VCaP (cell line): Measurements from ENCODE around the gene COL5A1.
"Not testable (repeated sequence)": the region's sequence is repeated elsewhere in the genome, so short reads cannot be mapped to it uniquely, and the experiment has no call there.

Experiments used
- H3K27ac ChIP-seq: fragments of 450-650 bp; 2 replicates; pipeline ENCODE4 v1.5.1; 2017
- TF ChIP-seq, protein P1 (sequence below): fragments of 450-650 bp; conservative IDR thresholded peaks from 2 replicates; pipeline ENCODE4 v1.5.1; 2017; ENCODE audit warnings: mild to moderate bottlenecking, moderate library complexity

Gene COL5A1

DNA sequence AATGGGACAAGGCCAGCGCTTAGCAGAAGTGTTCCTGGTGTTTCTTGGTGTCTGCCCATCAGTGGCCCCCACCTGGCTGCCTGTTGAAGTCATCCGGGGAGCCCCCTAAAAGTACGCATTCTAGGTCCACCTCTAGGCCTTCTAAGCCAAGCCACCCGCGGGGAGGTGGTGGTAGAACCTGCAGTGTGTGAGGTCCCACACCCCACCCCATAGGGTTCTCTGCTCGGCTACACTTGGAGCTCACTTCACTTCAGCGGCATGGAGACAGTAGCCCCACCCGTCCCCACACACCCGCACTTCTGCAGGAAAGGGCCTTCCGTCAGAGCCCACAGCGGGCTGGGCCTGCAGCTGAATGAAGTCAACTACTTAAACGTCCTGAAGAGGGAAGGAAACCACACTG, 209.4 kb downstream of the COL5A1 start:
- no peak overlapping the region for H3K27ac ChIP-seq
- TF ChIP-seq, protein P1, sequence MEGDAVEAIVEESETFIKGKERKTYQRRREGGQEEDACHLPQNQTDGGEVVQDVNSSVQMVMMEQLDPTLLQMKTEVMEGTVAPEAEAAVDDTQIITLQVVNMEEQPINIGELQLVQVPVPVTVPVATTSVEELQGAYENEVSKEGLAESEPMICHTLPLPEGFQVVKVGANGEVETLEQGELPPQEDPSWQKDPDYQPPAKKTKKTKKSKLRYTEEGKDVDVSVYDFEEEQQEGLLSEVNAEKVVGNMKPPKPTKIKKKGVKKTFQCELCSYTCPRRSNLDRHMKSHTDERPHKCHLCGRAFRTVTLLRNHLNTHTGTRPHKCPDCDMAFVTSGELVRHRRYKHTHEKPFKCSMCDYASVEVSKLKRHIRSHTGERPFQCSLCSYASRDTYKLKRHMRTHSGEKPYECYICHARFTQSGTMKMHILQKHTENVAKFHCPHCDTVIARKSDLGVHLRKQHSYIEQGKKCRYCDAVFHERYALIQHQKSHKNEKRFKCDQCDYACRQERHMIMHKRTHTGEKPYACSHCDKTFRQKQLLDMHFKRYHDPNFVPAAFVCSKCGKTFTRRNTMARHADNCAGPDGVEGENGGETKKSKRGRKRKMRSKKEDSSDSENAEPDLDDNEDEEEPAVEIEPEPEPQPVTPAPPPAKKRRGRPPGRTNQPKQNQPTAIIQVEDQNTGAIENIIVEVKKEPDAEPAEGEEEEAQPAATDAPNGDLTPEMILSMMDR, result no peak

DNA sequence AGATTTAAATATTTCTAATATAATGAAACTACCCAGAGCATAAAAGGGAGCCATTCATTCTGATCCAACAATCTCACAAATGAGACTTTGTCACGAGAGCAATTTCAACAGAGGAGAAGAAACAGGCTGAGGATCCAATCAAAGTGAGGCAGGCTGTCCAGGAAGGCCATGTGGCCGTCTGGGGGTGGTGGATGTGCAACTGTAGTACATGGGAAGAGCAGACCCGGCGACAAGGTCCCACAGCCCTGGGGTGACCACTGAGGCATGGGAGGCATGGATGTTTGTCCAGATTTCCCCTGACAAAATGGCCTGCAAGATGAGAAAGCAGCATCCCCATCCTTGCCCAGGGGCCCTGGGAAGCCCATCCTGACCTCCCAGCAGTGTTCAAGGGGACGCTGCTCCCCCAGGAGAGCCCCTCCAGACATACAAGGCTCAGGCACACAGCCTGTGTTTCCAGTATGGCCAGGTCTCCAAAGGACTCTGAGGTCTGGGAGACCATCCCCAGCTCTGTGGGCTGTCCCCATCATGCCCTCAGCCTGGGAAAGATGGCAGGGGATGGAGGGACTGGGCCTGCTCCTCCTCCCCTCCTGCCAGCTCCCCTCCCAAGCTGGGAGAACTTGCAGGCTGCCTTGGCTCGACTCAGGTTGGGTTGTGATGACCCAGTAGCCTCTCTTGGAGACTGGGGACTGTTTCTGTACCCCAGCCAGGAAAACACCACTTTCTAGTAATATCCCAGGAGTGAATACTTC, 211.5 kb downstream of the COL5A1 start:
- H3K27ac ChIP-seq, result no peak overlapping the region
- TF ChIP-seq, protein P1, result no peak

DNA sequence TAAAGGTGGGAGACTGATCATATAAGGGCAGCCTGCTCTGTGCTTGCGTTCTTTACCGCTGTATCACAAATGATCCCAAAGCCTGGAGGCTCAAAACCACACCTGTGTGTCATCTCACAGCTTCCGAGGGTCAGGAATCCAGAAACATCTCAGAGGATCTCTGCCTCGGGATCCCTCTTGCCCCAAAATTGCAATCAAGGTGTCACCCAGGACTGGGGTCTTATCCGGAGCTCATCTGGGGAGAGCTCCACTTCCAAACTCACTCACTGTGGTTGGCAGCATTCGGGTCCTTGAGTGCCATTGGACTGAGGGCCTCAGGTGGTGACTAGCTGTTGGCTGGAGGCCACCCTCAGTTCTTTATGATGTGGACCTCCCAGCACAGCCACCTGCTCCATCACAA, 212.3 kb downstream of the COL5A1 start:
- H3K27ac ChIP-seq, result no peak overlapping the region
- TF ChIP-seq, protein P1, result no peak

DNA sequence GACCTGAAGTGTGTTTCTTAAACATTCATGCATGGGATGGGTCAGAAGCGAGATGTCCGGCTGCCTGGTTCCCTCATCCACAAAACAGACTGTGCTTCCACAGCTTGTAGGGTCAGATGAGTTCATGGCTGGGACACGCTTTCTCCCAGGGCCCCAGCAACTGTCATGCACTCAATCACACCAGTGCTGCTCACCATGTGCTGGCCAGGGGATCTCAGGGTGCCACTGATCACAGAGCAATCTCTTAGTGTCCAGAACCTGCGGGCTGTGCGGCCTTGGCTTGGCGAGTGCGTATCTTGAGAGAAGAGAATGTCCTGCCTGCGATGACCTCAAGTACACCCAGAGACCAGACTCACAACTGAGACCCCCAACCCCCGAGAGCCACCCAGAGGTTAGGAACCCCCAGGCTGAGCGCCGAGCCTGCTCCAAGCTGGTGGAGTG, 213.0 kb downstream of the COL5A1 start:
- no peak overlapping the region for H3K27ac ChIP-seq
- TF ChIP-seq, protein P1, result no peak

DNA sequence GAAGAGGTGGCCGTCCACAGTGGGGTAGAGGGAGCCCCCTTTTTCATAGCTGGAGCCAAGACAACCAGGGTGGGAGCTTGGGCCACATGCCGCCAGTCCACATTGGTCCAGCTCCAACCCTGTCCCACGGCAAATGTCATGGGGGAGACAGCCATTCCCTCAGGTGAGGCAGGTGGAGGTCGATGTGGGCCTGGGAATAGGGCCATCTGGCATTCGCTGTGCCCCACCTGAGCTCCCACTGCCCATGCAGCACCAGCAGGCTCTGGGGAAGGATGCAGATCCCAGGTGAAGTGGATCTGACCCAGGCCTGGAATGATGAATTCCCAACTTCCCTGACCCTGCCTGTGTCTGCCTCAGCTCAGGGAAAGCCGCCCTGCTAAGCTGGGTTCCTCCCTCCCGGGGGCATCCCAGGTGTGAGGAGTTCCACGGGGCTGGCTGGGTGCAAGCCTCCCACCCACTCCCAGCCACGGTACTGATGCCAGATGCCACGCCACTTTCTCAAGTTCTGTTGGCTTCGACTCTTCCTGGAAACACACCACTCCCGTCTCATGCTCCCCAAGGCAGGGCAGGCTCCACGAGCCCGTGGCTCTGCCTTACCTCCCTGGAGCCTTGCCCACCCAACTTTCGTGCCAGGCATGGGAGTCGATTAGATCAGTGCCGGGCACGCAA, 213.8 kb downstream of the COL5A1 start:
- no peak overlapping the region for H3K27ac ChIP-seq
- TF ChIP-seq, protein P1, result no peak

DNA sequence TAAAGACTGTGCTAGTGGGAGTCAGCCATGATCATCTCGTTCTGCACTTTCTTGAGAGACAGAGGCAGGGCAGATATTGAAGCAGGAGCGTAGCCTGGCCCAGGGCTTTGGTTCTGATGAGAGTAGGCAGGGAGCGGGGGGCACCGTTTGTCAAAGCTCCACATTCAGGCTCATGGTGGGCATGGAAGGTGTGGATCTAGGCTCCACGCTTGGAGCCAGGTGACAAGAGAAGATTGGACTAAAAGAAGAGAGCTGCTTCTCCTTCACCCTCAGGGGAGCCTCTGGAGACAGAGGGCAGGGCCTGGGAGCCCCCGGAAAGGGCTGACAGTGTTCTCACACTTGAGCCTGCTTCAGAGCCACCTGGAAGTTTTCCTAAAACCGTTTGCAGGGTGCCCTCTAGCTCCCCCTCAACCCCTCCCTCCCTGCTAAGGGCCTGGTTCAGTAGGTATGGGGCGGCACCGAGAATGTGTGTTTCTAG, 214.3 kb downstream of the COL5A1 start:
- no peak overlapping the region for H3K27ac ChIP-seq
- TF ChIP-seq, protein P1, result no peak

DNA sequence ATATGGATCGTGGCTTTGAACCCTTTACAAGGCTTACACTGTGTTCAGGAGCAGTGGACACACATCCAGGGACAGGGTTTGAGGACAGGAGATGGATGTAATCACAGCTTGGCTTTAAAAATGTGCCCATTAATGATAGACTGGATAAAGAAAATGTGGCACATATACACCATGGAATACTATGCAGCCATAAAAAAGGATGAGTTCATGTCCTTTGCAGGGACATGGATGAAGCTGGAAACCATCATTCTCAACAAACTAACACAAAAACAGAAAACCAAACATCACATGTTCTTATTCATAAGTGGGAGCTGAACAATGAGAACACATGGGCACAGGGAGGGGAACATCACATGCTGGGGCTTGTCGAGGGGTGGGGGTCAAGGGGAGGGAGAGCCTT, 215.8 kb downstream of the COL5A1 start:
- H3K27ac ChIP-seq, result not testable (repeated sequence)
